ENCODE measurements around the gene IGLL1. TPM values are rescaled to one million over a fixed set of nuclear protein-coding genes. Genes with fewer than 3 reads are reported as not detected.
A peak's percentile ranks its signal among the peaks of the same experiment; 100 is the strongest.

The IGLL1 gene
- total and polyA plus RNA-seq, 4 donors = 17.4 TPM; not detected in 3

GRCh38 chr22:23613193-23613972, 33.3 kb upstream of the IGLL1 start:
- WGBS = 74% methylated on average over 7 of the region's 7 CpGs
- H3K36me3 ChIP-seq (ENCODE audit: control insufficient read depth in 4 of 4, insufficient read depth in 3 of 4, low read depth in 1 of 4, low read length in 3 of 4) = no peaks in the 10 kb centered on the region
- DNase-seq (ENCODE audit: low spot score) = no peak
- no peaks in the 10 kb centered on the region for H3K4me1 ChIP-seq (ENCODE audit: control insufficient read depth in 4 of 4, insufficient read depth in 4 of 4, low read length in 3 of 4)
- TF ChIP-seq HNF4A (conservative IDR thresholded peaks at IDR 0.05) (peak in 1 of 2 donors; percentile 34), SP1 (IDR thresholded peaks at IDR 0.05) (no peak)
- no peak overlapping the region for H3K9ac ChIP-seq (ENCODE audit: low read depth in 1 of 2, low read length in 2 of 2)
- no peak overlapping the region for H3K27ac ChIP-seq (ENCODE audit: low read depth in 1 of 2, low read length in 2 of 2)
- no peak overlapping the region for H3K4me3 ChIP-seq (ENCODE audit: low read depth in 1 of 3, low read length in 3 of 3)
- H3K9me3 ChIP-seq (ENCODE audit: control insufficient read depth in 4 of 4, low read length in 3 of 4) = no peaks in the 10 kb centered on the region
- H3K27me3 ChIP-seq (ENCODE audit: control insufficient read depth in 4 of 4, insufficient read depth in 4 of 4, low read length in 3 of 4) = no peaks in the 10 kb centered on the region

GRCh38 chr22:23609983-23610781, 30.1 kb upstream of the IGLL1 start:
- Histone ChIP-seq H3K27ac (ENCODE audit: low read depth in 1 of 2, low read length in 2 of 2) (no peak overlapping the region), H3K4me1 (ENCODE audit: control insufficient read depth in 4 of 4, insufficient read depth in 4 of 4, low read length in 3 of 4) (no peaks in the 10 kb centered on the region), H3K27me3 (ENCODE audit: control insufficient read depth in 4 of 4, insufficient read depth in 4 of 4, low read length in 3 of 4) (no peaks in the 10 kb centered on the region), H3K9me3 (ENCODE audit: control insufficient read depth in 4 of 4, low read length in 3 of 4) (no peaks in the 10 kb centered on the region), H3K9ac (ENCODE audit: low read depth in 1 of 2, low read length in 2 of 2) (no peak overlapping the region), H3K4me3 (ENCODE audit: low read depth in 1 of 3, low read length in 3 of 3) (no peak overlapping the region), H3K36me3 (ENCODE audit: control insufficient read depth in 4 of 4, insufficient read depth in 3 of 4, low read depth in 1 of 4, low read length in 3 of 4) (no peaks in the 10 kb centered on the region)
- WGBS = 88% methylated on average over 12 of the region's 12 CpGs
- TF ChIP-seq NR2F2 (IDR thresholded peaks at IDR 0.05) = no peak
- no peak for TF ChIP-seq EGR1 (IDR thresholded peaks at IDR 0.05; ENCODE audit: low read depth in 2 of 2)
- TF ChIP-seq SP1 (IDR thresholded peaks at IDR 0.05) = no peak
- no peak for TF ChIP-seq GABPA (IDR thresholded peaks at IDR 0.05 in 1 of 2, conservative IDR thresholded peaks at IDR 0.05 in 1 of 2)
- TF ChIP-seq REST (IDR thresholded peaks at IDR 0.05) = no peak
- TF ChIP-seq RAD21 (IDR thresholded peaks at IDR 0.05) = no peak
- no peak for TF ChIP-seq FOXA2 (IDR thresholded peaks at IDR 0.05)
- TF ChIP-seq YY1 (IDR thresholded peaks at IDR 0.05) = no peak
- TF ChIP-seq HNF4A (conservative IDR thresholded peaks at IDR 0.05) = no peak
- TF ChIP-seq, protein P1, sequence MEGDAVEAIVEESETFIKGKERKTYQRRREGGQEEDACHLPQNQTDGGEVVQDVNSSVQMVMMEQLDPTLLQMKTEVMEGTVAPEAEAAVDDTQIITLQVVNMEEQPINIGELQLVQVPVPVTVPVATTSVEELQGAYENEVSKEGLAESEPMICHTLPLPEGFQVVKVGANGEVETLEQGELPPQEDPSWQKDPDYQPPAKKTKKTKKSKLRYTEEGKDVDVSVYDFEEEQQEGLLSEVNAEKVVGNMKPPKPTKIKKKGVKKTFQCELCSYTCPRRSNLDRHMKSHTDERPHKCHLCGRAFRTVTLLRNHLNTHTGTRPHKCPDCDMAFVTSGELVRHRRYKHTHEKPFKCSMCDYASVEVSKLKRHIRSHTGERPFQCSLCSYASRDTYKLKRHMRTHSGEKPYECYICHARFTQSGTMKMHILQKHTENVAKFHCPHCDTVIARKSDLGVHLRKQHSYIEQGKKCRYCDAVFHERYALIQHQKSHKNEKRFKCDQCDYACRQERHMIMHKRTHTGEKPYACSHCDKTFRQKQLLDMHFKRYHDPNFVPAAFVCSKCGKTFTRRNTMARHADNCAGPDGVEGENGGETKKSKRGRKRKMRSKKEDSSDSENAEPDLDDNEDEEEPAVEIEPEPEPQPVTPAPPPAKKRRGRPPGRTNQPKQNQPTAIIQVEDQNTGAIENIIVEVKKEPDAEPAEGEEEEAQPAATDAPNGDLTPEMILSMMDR (IDR thresholded peaks at IDR 0.05; ENCODE audit: low read depth, low read length, missing input control) = no peak
- no peak for TF ChIP-seq HNF4G (IDR thresholded peaks at IDR 0.05)
- TF ChIP-seq, protein P2, sequence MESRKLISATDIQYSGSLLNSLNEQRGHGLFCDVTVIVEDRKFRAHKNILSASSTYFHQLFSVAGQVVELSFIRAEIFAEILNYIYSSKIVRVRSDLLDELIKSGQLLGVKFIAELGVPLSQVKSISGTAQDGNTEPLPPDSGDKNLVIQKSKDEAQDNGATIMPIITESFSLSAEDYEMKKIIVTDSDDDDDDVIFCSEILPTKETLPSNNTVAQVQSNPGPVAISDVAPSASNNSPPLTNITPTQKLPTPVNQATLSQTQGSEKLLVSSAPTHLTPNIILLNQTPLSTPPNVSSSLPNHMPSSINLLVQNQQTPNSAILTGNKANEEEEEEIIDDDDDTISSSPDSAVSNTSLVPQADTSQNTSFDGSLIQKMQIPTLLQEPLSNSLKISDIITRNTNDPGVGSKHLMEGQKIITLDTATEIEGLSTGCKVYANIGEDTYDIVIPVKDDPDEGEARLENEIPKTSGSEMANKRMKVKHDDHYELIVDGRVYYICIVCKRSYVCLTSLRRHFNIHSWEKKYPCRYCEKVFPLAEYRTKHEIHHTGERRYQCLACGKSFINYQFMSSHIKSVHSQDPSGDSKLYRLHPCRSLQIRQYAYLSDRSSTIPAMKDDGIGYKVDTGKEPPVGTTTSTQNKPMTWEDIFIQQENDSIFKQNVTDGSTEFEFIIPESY (IDR thresholded peaks at IDR 0.05) = no peak
- TF ChIP-seq, protein P3, sequence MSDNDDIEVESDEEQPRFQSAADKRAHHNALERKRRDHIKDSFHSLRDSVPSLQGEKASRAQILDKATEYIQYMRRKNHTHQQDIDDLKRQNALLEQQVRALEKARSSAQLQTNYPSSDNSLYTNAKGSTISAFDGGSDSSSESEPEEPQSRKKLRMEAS (IDR thresholded peaks at IDR 0.05) = no peak
- no peak for TF ChIP-seq RXRA (IDR thresholded peaks at IDR 0.05)
- TF ChIP-seq TAF1 (conservative IDR thresholded peaks at IDR 0.05) = no peak
- no peak for TF ChIP-seq FOXA1 (IDR thresholded peaks at IDR 0.05)
- TF ChIP-seq JUND (IDR thresholded peaks at IDR 0.05) = no peak
- TF ChIP-seq, protein P4, sequence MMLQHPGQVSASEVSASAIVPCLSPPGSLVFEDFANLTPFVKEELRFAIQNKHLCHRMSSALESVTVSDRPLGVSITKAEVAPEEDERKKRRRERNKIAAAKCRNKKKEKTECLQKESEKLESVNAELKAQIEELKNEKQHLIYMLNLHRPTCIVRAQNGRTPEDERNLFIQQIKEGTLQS (IDR thresholded peaks at IDR 0.05) = no peak
- DNase-seq (ENCODE audit: low spot score) = no peak

Measured in liver (tissue), 9 donors.